IPS DF 6.9 (cell line): ENCODE data around the gene RELT.

Source experiments
- DNase-seq: peaks from one replicate; pipeline ENCODE4 v3.0.0-alpha.2; 2013; ENCODE audit warnings: low read depth, low spot score
- H3K27ac ChIP-seq: one replicate; pipeline ENCODE4 v1.5.1; 2013; ENCODE audit warnings: low read length, control low read depth
- H3K27me3 ChIP-seq: 2 replicates; pipeline ENCODE4 v1.6.1; 2013; ENCODE audit warnings: mild to moderate bottlenecking, low read length; ENCODE audit not compliant: control insufficient read depth, insufficient read depth
- H3K36me3 ChIP-seq: 2 replicates; pipeline ENCODE4 v1.6.1; 2013; ENCODE audit warnings: low read length; ENCODE audit not compliant: control insufficient read depth, insufficient read depth
- H3K4me1 ChIP-seq: 2 replicates; pipeline ENCODE4 v1.6.1; 2013; ENCODE audit warnings: low read length; ENCODE audit not compliant: control insufficient read depth, insufficient read depth
- H3K4me3 ChIP-seq: 2 replicates; pipeline ENCODE4 v1.5.1; 2013; ENCODE audit warnings: mild to moderate bottlenecking, low read length
- H3K9me3 ChIP-seq: 2 replicates; pipeline ENCODE4 v1.6.1; 2013; ENCODE audit warnings: low read length, inconsistent platforms; ENCODE audit not compliant: control insufficient read depth, insufficient read depth
- WGBS: extraction: QIAGEN DNeasy Blood & Tissue Kit; methylation state at CpG from one replicate; pipeline ENCODE4 v1.1.7; 2013; ENCODE audit warnings: mixed read lengths, missing lambda C conversion rate; ENCODE audit not compliant: insufficient read length, insufficient coverage; 5-methylcytosine and 5-hydroxymethylcytosine counted together

The RELT gene

GRCh38 chr11:73384872-73385689 lies 8.9 kb downstream of the RELT start:
- WGBS: no CpG with 5 or more reads among the region's 21 CpGs
- no peak overlapping the region for H3K27ac ChIP-seq
- H3K27me3 ChIP-seq: no peaks in the 10 kb centered on the region
- H3K4me3 ChIP-seq: no peak overlapping the region
- no peaks in the 10 kb centered on the region for H3K4me1 ChIP-seq
- no peaks in the 10 kb centered on the region for H3K36me3 ChIP-seq
- no peaks in the 10 kb centered on the region for H3K9me3 ChIP-seq
- DNase-seq: no peak

- Histone ChIP-seq H3K27me3 (no peaks in the 10 kb centered on the region), H3K4me1 (no peaks in the 10 kb centered on the region; the same call in 1 of the 2 replicates), H3K27ac (no peak overlapping the region), H3K4me3 (no peak overlapping the region), H3K36me3 (no peaks in the 10 kb centered on the region), H3K9me3 (no peaks in the 10 kb centered on the region)
- DNase-seq: no peak
- no CpG with 5 or more reads among the region's 8 CpGs for WGBS
Measured at GRCh38 chr11:73386016-73386415, 9.8 kb downstream of the RELT start.

GRCh38 chr11:73386546-73386945 lies 10.3 kb downstream of the RELT start:
- Histone ChIP-seq H3K27me3 (no peaks in the 10 kb centered on the region), H3K36me3 (no peaks in the 10 kb centered on the region), H3K27ac (no peak overlapping the region), H3K4me3 (no peak overlapping the region), H3K9me3 (no peaks in the 10 kb centered on the region), H3K4me1 (no peaks in the 10 kb centered on the region; the same call in 1 of the 2 replicates)
- no peak for DNase-seq
- no CpG with 5 or more reads among the region's 8 CpGs for WGBS

- DNase-seq: no peak
- H3K4me1 ChIP-seq: no peaks in the 10 kb centered on the region; the same call in 1 of the 2 replicates
Measured at GRCh38 chr11:73387594-73388264, 11.5 kb downstream of the RELT start.

GRCh38 chr11:73388265-73389133 lies 12.3 kb downstream of the RELT start:
- Histone ChIP-seq H3K9me3 (no peaks in the 10 kb centered on the region), H3K27ac (no peak overlapping the region), H3K36me3 (no peaks in the 10 kb centered on the region; the same call in 1 of the 2 replicates), H3K27me3 (no peaks in the 10 kb centered on the region), H3K4me1 (no peaks in the 10 kb centered on the region; the same call in 1 of the 2 replicates), H3K4me3 (no peak overlapping the region)
- no CpG with 5 or more reads among the region's 23 CpGs for WGBS
- no peak for DNase-seq

More at GRCh38 chr11:73387594-73388264, 11.5 kb downstream of the RELT start:
- H3K36me3 ChIP-seq: no peaks in the 10 kb centered on the region; the same call in 1 of the 2 replicates
- WGBS: no CpG with 5 or more reads among the region's 21 CpGs
- H3K4me3 ChIP-seq: no peak overlapping the region
- H3K27ac ChIP-seq: no peak overlapping the region
- H3K9me3 ChIP-seq: no peaks in the 10 kb centered on the region
- no peaks in the 10 kb centered on the region for H3K27me3 ChIP-seq

- no peaks in the 10 kb centered on the region for H3K27me3 ChIP-seq
- DNase-seq: no peak
- H3K36me3 ChIP-seq: no peaks in the 10 kb centered on the region; the same call in 1 of the 2 replicates
- WGBS: no CpG with 5 or more reads among the region's 6 CpGs
- no peak overlapping the region for H3K27ac ChIP-seq
- H3K4me3 ChIP-seq: no peak overlapping the region
- H3K9me3 ChIP-seq: no peaks in the 10 kb centered on the region
- H3K4me1 ChIP-seq: no peaks in the 10 kb centered on the region; the same call in 1 of the 2 replicates
Measured at GRCh38 chr11:73389134-73389525, 12.9 kb downstream of the RELT start.

GRCh38 chr11:73389916-73390315 lies 13.7 kb downstream of the RELT start:
- no peak for DNase-seq
- Histone ChIP-seq H3K36me3 (peaks cover 3% of the 10 kb centered on the region; the same call in 1 of the 2 replicates), H3K9me3 (no peaks in the 10 kb centered on the region), H3K4me1 (no peaks in the 10 kb centered on the region; the same call in 1 of the 2 replicates), H3K4me3 (no peak overlapping the region), H3K27me3 (no peaks in the 10 kb centered on the region), H3K27ac (no peak overlapping the region)
- no CpG with 5 or more reads among the region's 7 CpGs for whole genome bisulfite sequencing

GRCh38 chr11:73390601-73391565 lies 14.7 kb downstream of the RELT start:
- no peak overlapping the region for H3K4me3 ChIP-seq
- H3K36me3 ChIP-seq: peaks cover 3% of the 10 kb centered on the region; the same call in 1 of the 2 replicates
- no CpG with 5 or more reads among the region's 12 CpGs for WGBS
- H3K9me3 ChIP-seq: no peaks in the 10 kb centered on the region
- H3K4me1 ChIP-seq: no peaks in the 10 kb centered on the region; the same call in 1 of the 2 replicates
- DNase-seq: no peak
- no peaks in the 10 kb centered on the region for H3K27me3 ChIP-seq
- H3K27ac ChIP-seq: no peak overlapping the region

- Histone ChIP-seq H3K4me3 (no peak overlapping the region), H3K9me3 (no peaks in the 10 kb centered on the region), H3K27me3 (no peaks in the 10 kb centered on the region), H3K36me3 (peaks cover 3% of the 10 kb centered on the region; the same call in 1 of the 2 replicates), H3K27ac (no peak overlapping the region), H3K4me1 (no peaks in the 10 kb centered on the region; the same call in 1 of the 2 replicates)
- WGBS: no CpG with 5 or more reads among the region's 10 CpGs
- DNase-seq: no peak
Measured at GRCh38 chr11:73391665-73392064, 15.5 kb downstream of the RELT start.
